Vagina (tissue), 2 donors: ENCODE measurements around the gene SERPINE3. TPM values are rescaled to one million over a fixed set of nuclear protein-coding genes. Genes with fewer than 3 reads are reported as not detected.

Source experiments
- DNase-seq, 2 donors: peaks; one replicate each; pipeline ENCODE4 v3.0.0-alpha.2; 2017; ENCODE audit errors: extremely low spot score in 2 of 2
- H3K27ac ChIP-seq: fragments of 200-600 bp; sonication (generic); one replicate; pipeline ENCODE4 v1.5.1; 2019
- H3K27me3 ChIP-seq: fragments of 200-600 bp; sonication (generic); one replicate; pipeline ENCODE4 v1.5.1; 2019
- H3K36me3 ChIP-seq, 2 donors: fragments of 200-600 bp; sonication (generic); one replicate each; pipeline ENCODE4 v1.5.1; 2017 to 2019
- H3K4me1 ChIP-seq: fragments of 200-600 bp; sonication (generic); one replicate; pipeline ENCODE4 v1.5.1; 2019
- H3K4me3 ChIP-seq, 2 donors: fragments of 200-600 bp; sonication (generic); 1 replicate in 1 of 2; 2 replicates in 1 of 2; pipeline ENCODE4 v1.5.1; 2016 to 2019
- H3K9me3 ChIP-seq: fragments of 200-600 bp; sonication (generic); one replicate; pipeline ENCODE4 v1.5.1; 2019
- CTCF ChIP-seq, 3 experiments: fragments of 450-650 bp in 2 of 3; fragments of 200-600 bp in 1 of 3; sonication (generic) in 1 of 3; IDR thresholded peaks; one replicate each; pipeline ENCODE4 v1.5.1; 2017 to 2019; ENCODE audit warnings: antibody characterized with exemption in 3 of 3, mild to moderate bottlenecking in 2 of 3, moderate library complexity in 2 of 3
- POLR2A ChIP-seq, 2 donors: fragments of 450-650 bp; IDR thresholded peaks; one replicate each; pipeline ENCODE4 v1.6.1; 2017; ENCODE audit warnings: antibody characterized with exemption in 2 of 2, mild to moderate bottlenecking in 2 of 2, moderate library complexity in 2 of 2
- POLR2AphosphoS5 ChIP-seq, 2 donors: sonication (generic); formaldehyde crosslinking; IDR thresholded peaks; one replicate each; pipeline ENCODE4 v1.9.0; 2017; ENCODE audit warnings: antibody characterized with exemption in 2 of 2, mild to moderate bottlenecking in 2 of 2, low read depth in 1 of 2; ENCODE audit not compliant: insufficient read depth in 1 of 2
- intact Hi-C: fragments of 100-400 bp; cut with DNase I; formaldehyde crosslinking; loops from one replicate; pipeline ENCODE4 v1.15.1; 2023
- total RNA-seq: library from RNA; depleted of rRNA; stranded (reverse); fragments of >200 nt; gene quantifications from one replicate; pipeline ENCODE4 v1.2.3, GENCODE V29; 2016

SERPINE3 gene
- total RNA-seq, 1 donor from 2014 or later, result not detected

GRCh38 chr13:51330791-51331190, 8.7 kb upstream of the SERPINE3 start:
- TF ChIP-seq CTCF (IDR thresholded peaks at IDR 0.05) (no peak), POLR2A (IDR thresholded peaks at IDR 0.05) (no peak), POLR2AphosphoS5 (IDR thresholded peaks at IDR 0.05; ENCODE audit: insufficient read depth in 1 of 2, low read depth in 1 of 2) (no peak)
- no peak overlapping the region for H3K27ac ChIP-seq
- intact Hi-C loops, result no loop called here

GRCh38 chr13:51331354-51331861, 8.1 kb upstream of the SERPINE3 start:
- no peak for DNase-seq
- no peak for TF ChIP-seq POLR2AphosphoS5 (IDR thresholded peaks at IDR 0.05; ENCODE audit: insufficient read depth in 1 of 2, low read depth in 1 of 2)
- TF ChIP-seq POLR2A (IDR thresholded peaks at IDR 0.05), result no peak
- TF ChIP-seq CTCF (IDR thresholded peaks at IDR 0.05), result no peak
- no peak overlapping the region for H3K4me3 ChIP-seq
- no peaks in the 10 kb centered on the region for H3K36me3 ChIP-seq
- intact Hi-C loops, result no loop called here
- no peak overlapping the region for H3K27ac ChIP-seq
- H3K4me1 ChIP-seq, result no peaks in the 10 kb centered on the region
- no peaks in the 10 kb centered on the region for H3K9me3 ChIP-seq
- H3K27me3 ChIP-seq, result no peaks in the 10 kb centered on the region

More at GRCh38 chr13:51330791-51331190, 8.7 kb upstream of the SERPINE3 start:
- Histone ChIP-seq H3K36me3 (no peaks in the 10 kb centered on the region), H3K27me3 (no peaks in the 10 kb centered on the region), H3K4me1 (no peaks in the 10 kb centered on the region), H3K9me3 (no peaks in the 10 kb centered on the region), H3K4me3 (no peak overlapping the region)
- DNase-seq, result no peak

GRCh38 chr13:51332566-51333361, 6.7 kb upstream of the SERPINE3 start:
- H3K4me3 ChIP-seq, result no peak overlapping the region
- H3K9me3 ChIP-seq, result no peaks in the 10 kb centered on the region
- H3K4me1 ChIP-seq, result no peaks in the 10 kb centered on the region
- intact Hi-C loops, result no loop called here
- no peak for DNase-seq
- no peaks in the 10 kb centered on the region for H3K36me3 ChIP-seq
- H3K27me3 ChIP-seq, result no peaks in the 10 kb centered on the region
- TF ChIP-seq POLR2AphosphoS5 (IDR thresholded peaks at IDR 0.05; ENCODE audit: insufficient read depth in 1 of 2, low read depth in 1 of 2), result no peak
- no peak for TF ChIP-seq POLR2A (IDR thresholded peaks at IDR 0.05)
- TF ChIP-seq CTCF (IDR thresholded peaks at IDR 0.05), result no peak
- H3K27ac ChIP-seq, result no peak overlapping the region

GRCh38 chr13:51333421-51333820, 6.1 kb upstream of the SERPINE3 start:
- TF ChIP-seq CTCF (IDR thresholded peaks at IDR 0.05) (no peak), POLR2AphosphoS5 (IDR thresholded peaks at IDR 0.05; ENCODE audit: insufficient read depth in 1 of 2, low read depth in 1 of 2) (no peak), POLR2A (IDR thresholded peaks at IDR 0.05) (no peak)
- intact Hi-C loops, result no loop called here
- no peak overlapping the region for H3K27ac ChIP-seq
- no peak for DNase-seq
- no peak overlapping the region for H3K4me3 ChIP-seq
- no peaks in the 10 kb centered on the region for H3K4me1 ChIP-seq
- no peaks in the 10 kb centered on the region for H3K9me3 ChIP-seq
- H3K36me3 ChIP-seq, result no peaks in the 10 kb centered on the region
- H3K27me3 ChIP-seq, result no peaks in the 10 kb centered on the region

GRCh38 chr13:51333826-51334225, 5.7 kb upstream of the SERPINE3 start:
- Histone ChIP-seq H3K4me1 (no peaks in the 10 kb centered on the region), H3K27me3 (no peaks in the 10 kb centered on the region), H3K36me3 (no peaks in the 10 kb centered on the region), H3K4me3 (no peak overlapping the region), H3K27ac (no peak overlapping the region), H3K9me3 (no peaks in the 10 kb centered on the region)
- no peak for TF ChIP-seq POLR2A (IDR thresholded peaks at IDR 0.05)
- TF ChIP-seq POLR2AphosphoS5 (IDR thresholded peaks at IDR 0.05; ENCODE audit: insufficient read depth in 1 of 2, low read depth in 1 of 2), result no peak
- TF ChIP-seq CTCF (IDR thresholded peaks at IDR 0.05), result no peak
- intact Hi-C loops, result no loop called here
- no peak for DNase-seq
